Esophagus muscularis mucosa (tissue), 4 donors: Measurements from ENCODE around the gene OPRPN. TPM values are rescaled to one million over a fixed set of nuclear protein-coding genes. Genes with fewer than 3 reads are reported as not detected.

ENCODE experiments used
- DNase-seq: peaks from one replicate; pipeline ENCODE4 v3.0.0-alpha.2; 2017; ENCODE audit errors: extremely low spot score
- H3K27ac ChIP-seq, 4 donors: fragments of 200-600 bp; sonication (generic); replicated peaks in 1 of 4; 1 replicate in 3 of 4; 2 replicates in 1 of 4; pipeline ENCODE4 v1.5.1; 2016 to 2019; ENCODE audit warnings: mild to moderate bottlenecking in 1 of 4
- H3K27me3 ChIP-seq, 4 donors: fragments of 200-600 bp; sonication (generic); one replicate each; pipeline versions ENCODE4 v1.5.1 to v1.6.0; 2016 to 2019
- H3K36me3 ChIP-seq, 4 donors: fragments of 200-600 bp; sonication (generic); one replicate each; pipeline ENCODE4 v1.5.1; 2016 to 2019
- H3K4me1 ChIP-seq, 4 donors: fragments of 200-600 bp; sonication (generic); one replicate each; pipeline ENCODE4 v1.5.1; 2016 to 2019
- H3K4me3 ChIP-seq, 4 donors: fragments of 200-600 bp; sonication (generic); 1 replicate in 2 of 4; 2 replicates in 2 of 4; pipeline ENCODE4 v1.5.1; 2016 to 2019; ENCODE audit warnings: mild to moderate bottlenecking in 4 of 4, moderate library complexity in 1 of 4
- H3K9me3 ChIP-seq, 4 donors: fragments of 200-600 bp; sonication (generic); 1 replicate in 3 of 4; 2 replicates in 1 of 4; pipeline ENCODE4 v1.5.1; 2016 to 2019
- EP300 ChIP-seq: sonication (generic); formaldehyde crosslinking; IDR thresholded peaks from one replicate; pipeline ENCODE4 v1.6.1; 2017; ENCODE audit warnings: antibody characterized with exemption
- POLR2A ChIP-seq: fragments of 450-650 bp; IDR thresholded peaks from one replicate; pipeline ENCODE4 v1.6.1; 2017; ENCODE audit warnings: antibody characterized with exemption, moderate library complexity, mild to moderate bottlenecking, low read depth
- POLR2AphosphoS5 ChIP-seq, 2 donors: sonication (generic); formaldehyde crosslinking; IDR thresholded peaks; one replicate each; pipeline ENCODE4 v1.6.1; 2017; ENCODE audit warnings: antibody characterized with exemption in 2 of 2
- WGBS: methylation state at CpG from one replicate; pipeline ENCODE4 v1.1.5; 2018; 5-methylcytosine and 5-hydroxymethylcytosine counted together
- intact Hi-C: fragments of 100-400 bp; cut with DNase I; formaldehyde crosslinking; loops from one replicate; pipeline ENCODE4 v1.15.1; 2023
- total RNA-seq, 4 donors: library from RNA; depleted of rRNA; stranded (reverse); fragments of >200 nt; gene quantifications; one replicate each; pipeline versions ENCODE4 v1.1.0 to v1.2.1, GENCODE V29; 2016
- TF ChIP-seq, protein P1 (sequence below), 3 experiments: fragments of 200-600 bp in 2 of 3; fragments of 450-650 bp in 1 of 3; sonication (generic) in 2 of 3; IDR thresholded peaks; one replicate each; pipeline ENCODE4 v1.5.1; 2017 to 2019; ENCODE audit warnings: antibody characterized with exemption in 3 of 3, mild to moderate bottlenecking in 2 of 3, moderate library complexity in 1 of 3

OPRPN gene
- total RNA-seq, 4 donors from 2014 or later, result not detected

GRCh38 chr4:70365479-70365878, 32.3 kb upstream of the OPRPN start:
- Histone ChIP-seq H3K27ac (no peak overlapping the region), H3K4me1 (no peaks in the 10 kb centered on the region), H3K36me3 (no peaks in the 10 kb centered on the region), H3K4me3 (no peak overlapping the region), H3K27me3 (no peaks in the 10 kb centered on the region), H3K9me3 (no peaks in the 10 kb centered on the region)
- no peak for DNase-seq
- intact Hi-C loops, result no loop called here
- TF ChIP-seq EP300 (no peak), POLR2A (no peak), POLR2AphosphoS5 (IDR thresholded peaks at IDR 0.05) (no peak)
- TF ChIP-seq, protein P1, sequence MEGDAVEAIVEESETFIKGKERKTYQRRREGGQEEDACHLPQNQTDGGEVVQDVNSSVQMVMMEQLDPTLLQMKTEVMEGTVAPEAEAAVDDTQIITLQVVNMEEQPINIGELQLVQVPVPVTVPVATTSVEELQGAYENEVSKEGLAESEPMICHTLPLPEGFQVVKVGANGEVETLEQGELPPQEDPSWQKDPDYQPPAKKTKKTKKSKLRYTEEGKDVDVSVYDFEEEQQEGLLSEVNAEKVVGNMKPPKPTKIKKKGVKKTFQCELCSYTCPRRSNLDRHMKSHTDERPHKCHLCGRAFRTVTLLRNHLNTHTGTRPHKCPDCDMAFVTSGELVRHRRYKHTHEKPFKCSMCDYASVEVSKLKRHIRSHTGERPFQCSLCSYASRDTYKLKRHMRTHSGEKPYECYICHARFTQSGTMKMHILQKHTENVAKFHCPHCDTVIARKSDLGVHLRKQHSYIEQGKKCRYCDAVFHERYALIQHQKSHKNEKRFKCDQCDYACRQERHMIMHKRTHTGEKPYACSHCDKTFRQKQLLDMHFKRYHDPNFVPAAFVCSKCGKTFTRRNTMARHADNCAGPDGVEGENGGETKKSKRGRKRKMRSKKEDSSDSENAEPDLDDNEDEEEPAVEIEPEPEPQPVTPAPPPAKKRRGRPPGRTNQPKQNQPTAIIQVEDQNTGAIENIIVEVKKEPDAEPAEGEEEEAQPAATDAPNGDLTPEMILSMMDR (IDR thresholded peaks at IDR 0.05), result no peak
- 50% methylated on average over 2 of the region's 2 CpGs for WGBS

DNA sequence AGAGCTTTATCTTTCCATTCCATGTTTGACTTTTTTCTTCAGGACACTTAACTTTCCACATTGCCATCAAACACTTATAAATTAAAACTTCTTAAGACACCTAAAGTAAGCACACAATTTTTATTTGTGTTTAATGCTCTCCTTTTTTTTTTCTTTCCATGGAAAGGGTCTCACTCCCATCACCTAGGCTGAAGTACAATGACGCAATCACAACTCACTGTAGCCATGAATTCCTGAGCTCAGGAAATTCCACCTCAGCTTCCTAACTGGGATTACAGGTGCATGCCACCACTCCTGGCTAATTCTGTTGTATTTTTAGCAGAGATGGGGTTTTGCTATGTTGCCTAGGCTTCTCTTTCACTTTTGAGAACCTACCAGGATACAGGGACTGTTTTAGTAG, 29.9 kb upstream of the OPRPN start:
- no peaks in the 10 kb centered on the region for H3K9me3 ChIP-seq
- H3K27ac ChIP-seq, result no peak overlapping the region
- no peak for DNase-seq
- H3K27me3 ChIP-seq, result no peaks in the 10 kb centered on the region
- WGBS, result 75% methylated on average over 1 of the region's 1 CpG
- intact Hi-C loops, result no loop called here
- TF ChIP-seq POLR2AphosphoS5 (IDR thresholded peaks at IDR 0.05) (no peak), POLR2A (no peak), EP300 (no peak)
- TF ChIP-seq, protein P1 (IDR thresholded peaks at IDR 0.05), result no peak
- no peaks in the 10 kb centered on the region for H3K4me1 ChIP-seq
- no peak overlapping the region for H3K4me3 ChIP-seq
- no peaks in the 10 kb centered on the region for H3K36me3 ChIP-seq

GRCh38 chr4:70371987-70372386, 25.8 kb upstream of the OPRPN start:
- Histone ChIP-seq H3K27me3 (no peaks in the 10 kb centered on the region), H3K4me1 (no peaks in the 10 kb centered on the region), H3K9me3 (no peaks in the 10 kb centered on the region), H3K36me3 (no peaks in the 10 kb centered on the region), H3K4me3 (no peak overlapping the region), H3K27ac (no peak overlapping the region)
- intact Hi-C loops, result no loop called here
- WGBS, result 71% methylated on average over 4 of the region's 4 CpGs
- no peak for TF ChIP-seq POLR2A
- TF ChIP-seq POLR2AphosphoS5 (IDR thresholded peaks at IDR 0.05), result no peak
- no peak for TF ChIP-seq EP300
- TF ChIP-seq, protein P1 (IDR thresholded peaks at IDR 0.05), result no peak
- DNase-seq, result no peak

- DNase-seq, result no peak
- intact Hi-C loops, result no loop called here
- no peak overlapping the region for H3K4me3 ChIP-seq
- no peak overlapping the region for H3K27ac ChIP-seq
- 78% methylated on average over 3 of the region's 3 CpGs for WGBS
- no peaks in the 10 kb centered on the region for H3K36me3 ChIP-seq
- no peaks in the 10 kb centered on the region for H3K4me1 ChIP-seq
- no peaks in the 10 kb centered on the region for H3K27me3 ChIP-seq
- TF ChIP-seq POLR2AphosphoS5 (IDR thresholded peaks at IDR 0.05) (no peak), EP300 (no peak), POLR2A (no peak)
- TF ChIP-seq, protein P1 (IDR thresholded peaks at IDR 0.05), result no peak
- no peaks in the 10 kb centered on the region for H3K9me3 ChIP-seq
Observed at GRCh38 chr4:70372760-70373159, 25.0 kb upstream of the OPRPN start.

DNA sequence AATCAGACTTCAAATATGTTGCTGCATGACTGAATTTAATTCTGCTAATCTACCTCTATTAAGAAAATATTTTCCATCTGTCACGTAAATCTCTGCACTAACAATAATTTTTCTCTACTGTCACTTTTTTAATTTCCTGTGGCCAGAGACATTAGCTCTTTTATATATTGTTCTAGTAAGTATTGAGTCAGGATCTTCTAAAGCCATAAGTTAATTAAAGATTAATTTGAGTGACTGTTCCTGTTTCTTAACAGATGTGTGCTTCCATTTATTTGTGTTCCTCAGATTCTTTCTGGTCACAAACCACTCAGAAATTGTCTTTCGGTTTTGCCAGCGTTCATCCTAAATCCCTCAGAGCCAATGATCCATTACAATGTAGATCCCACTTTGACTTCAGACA, 17.2 kb upstream of the OPRPN start:
- no peaks in the 10 kb centered on the region for H3K36me3 ChIP-seq
- H3K27ac ChIP-seq, result no peak overlapping the region
- WGBS, result 86% methylated on average over 3 of the region's 3 CpGs
- H3K4me1 ChIP-seq, result no peaks in the 10 kb centered on the region
- no peak for DNase-seq
- no peaks in the 10 kb centered on the region for H3K27me3 ChIP-seq
- no peak overlapping the region for H3K4me3 ChIP-seq
- intact Hi-C loops, result no loop called here
- no peak for TF ChIP-seq EP300
- TF ChIP-seq, protein P1 (IDR thresholded peaks at IDR 0.05), result no peak
- TF ChIP-seq POLR2AphosphoS5 (IDR thresholded peaks at IDR 0.05), result no peak
- TF ChIP-seq POLR2A, result no peak
- no peaks in the 10 kb centered on the region for H3K9me3 ChIP-seq
